ENCODE results near the gene AGAP1.

The AGAP1 gene

DNA sequence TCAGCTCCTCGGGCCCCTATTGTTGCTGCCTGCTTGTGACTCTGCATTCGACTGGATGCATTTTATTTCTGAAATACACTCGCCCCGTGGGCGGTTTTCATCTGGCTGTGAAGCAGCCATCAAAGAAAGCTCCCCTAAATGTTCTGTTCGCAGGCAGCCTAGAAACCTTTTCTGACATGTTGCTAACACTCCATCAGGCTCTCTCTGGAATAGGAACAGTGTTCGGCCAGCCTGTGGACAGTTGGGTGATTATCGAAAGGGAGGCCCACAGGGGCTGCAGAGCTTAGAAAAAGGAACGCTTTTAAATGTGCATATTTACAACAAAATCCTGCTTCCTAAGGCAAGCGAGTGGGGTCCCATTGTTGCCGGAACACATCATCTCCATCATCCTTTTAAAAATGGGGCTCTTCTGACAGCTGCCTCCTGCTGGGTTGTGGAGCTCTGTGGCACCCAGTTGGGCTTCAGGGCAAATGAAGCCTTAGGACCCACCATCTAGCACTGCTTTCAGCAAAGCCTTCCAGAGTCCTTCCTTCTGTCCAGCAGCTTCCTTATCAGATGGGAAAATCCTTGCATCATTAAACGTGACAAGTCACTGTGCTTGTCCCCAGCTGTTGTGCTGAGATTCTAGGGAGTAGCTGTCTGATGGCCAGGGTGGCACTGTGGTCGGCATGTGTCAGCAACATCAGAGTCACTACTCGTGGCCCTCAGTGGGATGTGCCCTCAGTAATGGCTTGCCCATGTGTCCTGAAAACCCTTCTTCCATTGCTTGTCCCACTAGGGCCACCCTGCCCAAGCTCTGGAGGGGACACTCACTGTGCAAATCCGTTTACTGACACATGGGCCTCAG, 571.7 kb downstream of the AGAP1 start:
- no peak overlapping the region for H3K4me2 ChIP-seq (ENCODE audit: low read length)
- no peaks in the 10 kb centered on the region for H3K36me3 ChIP-seq (ENCODE audit: insufficient read depth, low read length)
- no peak overlapping the region for H3K4me3 ChIP-seq (ENCODE audit: low read length)
- H3K9me3 ChIP-seq (replicated peaks; ENCODE audit: low read length), result no peaks in the 10 kb centered on the region
- H3K4me1 ChIP-seq (ENCODE audit: control insufficient read depth, insufficient read depth, low read length), result no peaks in the 10 kb centered on the region
- H3K27me3 ChIP-seq (ENCODE audit: control insufficient read depth, insufficient read depth, low read length), result no peaks in the 10 kb centered on the region
- H3K9ac ChIP-seq (ENCODE audit: low read depth, low read length), result no peak overlapping the region

DNA sequence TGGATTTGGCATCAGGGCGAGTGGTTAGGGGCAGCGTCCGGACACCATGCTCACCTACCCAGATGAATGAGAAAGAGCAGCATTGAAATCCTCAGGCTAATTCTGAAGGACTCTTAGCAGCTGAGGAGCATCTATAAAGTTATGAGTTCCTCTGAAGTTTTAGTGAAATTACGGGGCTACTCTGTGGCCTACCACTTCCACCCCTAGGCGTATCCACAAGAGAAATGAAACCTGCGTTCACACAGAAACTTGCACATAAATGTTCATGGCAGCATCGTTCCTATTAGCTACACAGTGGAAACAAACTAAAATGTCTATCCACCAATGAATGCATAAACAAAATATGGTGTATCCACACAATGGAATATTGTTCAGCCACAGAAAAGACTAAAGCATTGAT, 576.4 kb downstream of the AGAP1 start:
- Histone ChIP-seq H3K27me3 (ENCODE audit: control insufficient read depth, insufficient read depth, low read length) (no peaks in the 10 kb centered on the region), H3K4me3 (ENCODE audit: low read length) (no peak overlapping the region), H3K4me1 (ENCODE audit: control insufficient read depth, insufficient read depth, low read length) (no peaks in the 10 kb centered on the region), H3K9me3 (replicated peaks; ENCODE audit: low read length) (no peaks in the 10 kb centered on the region), H3K9ac (ENCODE audit: low read depth, low read length) (no peak overlapping the region), H3K36me3 (ENCODE audit: insufficient read depth, low read length) (no peaks in the 10 kb centered on the region), H3K4me2 (ENCODE audit: low read length) (no peak overlapping the region)

DNA sequence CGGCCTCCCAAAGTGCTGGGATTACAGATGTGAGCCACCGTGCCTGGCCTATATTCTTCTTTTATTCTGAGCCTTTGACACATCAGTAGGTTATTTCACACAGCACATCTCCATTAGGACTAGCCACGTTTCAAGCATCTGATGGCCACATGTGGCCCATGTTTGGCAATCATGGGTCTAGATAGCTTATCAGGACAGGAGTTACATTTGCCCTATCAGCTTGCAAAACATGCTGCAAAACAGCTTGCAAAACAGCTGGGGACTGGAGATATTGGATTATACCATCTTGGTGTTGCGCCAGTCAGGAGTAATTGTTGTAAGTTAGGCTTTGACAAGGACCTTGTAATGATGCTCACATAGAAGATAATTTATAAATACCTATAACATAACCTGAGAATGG, 579.4 kb downstream of the AGAP1 start:
- no peak overlapping the region for H3K4me3 ChIP-seq (ENCODE audit: low read length)
- H3K4me1 ChIP-seq (ENCODE audit: control insufficient read depth, insufficient read depth, low read length), result no peaks in the 10 kb centered on the region
- H3K9me3 ChIP-seq (replicated peaks; ENCODE audit: low read length), result no peaks in the 10 kb centered on the region
- H3K4me2 ChIP-seq (ENCODE audit: low read length), result no peak overlapping the region
- no peak overlapping the region for H3K9ac ChIP-seq (ENCODE audit: low read depth, low read length)
- no peaks in the 10 kb centered on the region for H3K27me3 ChIP-seq (ENCODE audit: control insufficient read depth, insufficient read depth, low read length)
- no peaks in the 10 kb centered on the region for H3K36me3 ChIP-seq (ENCODE audit: insufficient read depth, low read length)

DNA sequence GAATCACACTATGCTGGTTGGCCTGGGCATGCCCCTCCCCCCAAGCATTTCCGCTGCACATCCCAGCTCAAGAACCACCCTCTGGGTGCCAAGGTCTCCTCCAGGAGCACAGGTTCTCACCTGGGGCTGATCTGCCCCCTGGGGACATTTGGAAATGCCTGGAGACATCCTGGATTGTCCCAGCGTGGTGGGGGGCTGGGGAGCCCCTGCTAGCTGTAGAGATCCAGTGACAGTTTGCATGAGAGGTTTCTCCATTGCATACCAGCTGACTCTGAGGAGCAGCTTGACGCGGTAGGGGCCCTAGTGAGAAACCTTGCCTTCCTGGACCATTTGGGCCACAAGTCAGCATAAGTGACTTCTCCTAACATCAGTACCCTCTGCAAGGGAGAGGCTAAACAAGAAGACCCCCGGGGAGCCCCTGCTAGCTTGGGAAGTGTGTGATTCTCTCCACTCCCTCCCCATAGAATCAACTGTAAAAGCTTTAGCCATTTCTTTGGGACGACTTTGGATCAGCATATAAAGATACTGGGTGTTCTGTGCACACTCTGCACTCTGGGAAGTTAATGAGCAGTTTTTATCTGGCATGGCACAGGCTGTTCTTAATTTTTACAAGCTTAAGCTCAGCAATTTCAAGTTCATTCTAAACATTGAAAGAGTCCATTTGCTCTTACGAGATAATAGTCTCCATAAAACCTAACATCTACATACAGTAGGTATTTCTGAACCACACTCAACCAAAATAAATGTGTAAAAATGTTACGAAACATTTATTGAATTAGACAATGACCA, 580.2 kb downstream of the AGAP1 start:
- Histone ChIP-seq H3K4me1 (ENCODE audit: control insufficient read depth, insufficient read depth, low read length) (no peaks in the 10 kb centered on the region), H3K27me3 (ENCODE audit: control insufficient read depth, insufficient read depth, low read length) (no peaks in the 10 kb centered on the region), H3K36me3 (ENCODE audit: insufficient read depth, low read length) (no peaks in the 10 kb centered on the region), H3K9ac (ENCODE audit: low read depth, low read length) (no peak overlapping the region), H3K4me3 (ENCODE audit: low read length) (no peak overlapping the region), H3K9me3 (replicated peaks; ENCODE audit: low read length) (no peaks in the 10 kb centered on the region), H3K4me2 (ENCODE audit: low read length) (no peak overlapping the region)

DNA sequence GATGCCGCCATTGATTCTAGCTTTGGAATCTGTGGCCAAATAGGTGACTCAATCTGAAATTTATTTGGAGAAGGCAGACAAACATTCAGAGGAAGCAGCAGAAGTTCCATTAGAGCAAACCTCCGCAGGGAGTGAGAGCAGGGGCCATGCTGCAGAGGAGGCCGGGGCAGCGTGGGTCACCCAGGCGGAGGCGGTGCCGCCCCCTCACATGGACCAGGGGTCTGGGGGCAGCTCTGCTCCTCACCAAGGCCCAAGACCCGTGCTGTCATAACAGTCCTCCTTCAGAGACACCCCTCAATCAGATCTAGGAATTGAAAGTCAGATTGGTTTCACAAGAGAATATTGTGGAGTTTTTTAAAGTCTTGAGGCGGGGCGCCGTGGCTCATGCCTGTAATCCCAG, 582.0 kb downstream of the AGAP1 start:
- Histone ChIP-seq H3K27me3 (ENCODE audit: control insufficient read depth, insufficient read depth, low read length) (no peaks in the 10 kb centered on the region), H3K4me3 (ENCODE audit: low read length) (no peak overlapping the region), H3K9ac (ENCODE audit: low read depth, low read length) (no peak overlapping the region), H3K4me1 (ENCODE audit: control insufficient read depth, insufficient read depth, low read length) (no peaks in the 10 kb centered on the region), H3K9me3 (replicated peaks; ENCODE audit: low read length) (no peaks in the 10 kb centered on the region), H3K4me2 (ENCODE audit: low read length) (no peak overlapping the region), H3K36me3 (ENCODE audit: insufficient read depth, low read length) (no peaks in the 10 kb centered on the region)

DNA sequence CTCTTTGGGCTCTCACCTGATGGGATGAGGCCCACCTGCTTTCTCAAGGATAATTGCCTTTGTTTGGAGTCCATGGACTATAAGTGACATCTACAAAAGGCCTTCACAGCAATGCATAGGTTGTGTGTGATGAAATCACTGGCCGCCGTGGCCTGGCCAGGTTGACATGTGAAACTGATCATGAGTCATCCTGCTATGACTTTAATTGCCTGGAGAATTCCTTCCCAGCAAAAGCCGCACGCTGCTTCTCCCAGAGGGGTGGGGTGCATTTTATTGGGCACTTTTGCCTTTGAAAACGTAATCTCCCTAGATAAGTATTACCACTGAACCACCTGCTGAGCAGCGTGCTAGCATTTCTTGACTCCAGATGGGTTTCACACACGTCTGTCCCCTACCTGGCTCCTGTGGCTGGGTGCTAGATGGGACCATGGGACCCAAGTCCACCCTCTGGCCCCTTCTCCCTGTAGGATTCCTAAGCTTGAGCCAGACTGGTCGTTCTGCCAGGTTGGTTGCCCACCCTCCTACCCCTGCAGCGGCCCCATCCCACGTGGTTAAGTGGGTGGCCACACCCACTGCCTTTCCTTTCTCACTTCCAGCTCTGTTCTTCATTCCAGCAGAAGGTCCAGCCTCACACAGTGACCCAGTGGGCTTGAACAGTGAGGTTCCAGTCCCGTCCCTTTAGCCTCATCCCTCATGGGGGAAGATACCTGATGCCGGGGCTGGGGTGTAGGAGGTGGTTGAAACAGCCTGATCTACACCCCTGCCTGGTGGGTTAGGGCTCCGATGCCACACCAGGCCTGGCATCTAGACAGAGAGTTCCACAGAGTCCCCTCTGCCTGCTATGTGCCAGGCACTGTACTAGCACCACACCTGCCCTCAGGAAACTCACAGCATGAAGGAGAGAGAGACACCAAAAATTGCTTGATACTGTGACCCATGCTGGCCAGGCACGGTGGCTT, 584.7 kb downstream of the AGAP1 start:
- Histone ChIP-seq H3K27me3 (ENCODE audit: control insufficient read depth, insufficient read depth, low read length) (no peaks in the 10 kb centered on the region), H3K4me1 (ENCODE audit: control insufficient read depth, insufficient read depth, low read length) (no peaks in the 10 kb centered on the region), H3K4me2 (ENCODE audit: low read length) (no peak overlapping the region), H3K4me3 (ENCODE audit: low read length) (no peak overlapping the region), H3K36me3 (ENCODE audit: insufficient read depth, low read length) (no peaks in the 10 kb centered on the region), H3K9ac (ENCODE audit: low read depth, low read length) (no peak overlapping the region), H3K9me3 (replicated peaks; ENCODE audit: low read length) (no peaks in the 10 kb centered on the region)

DNA sequence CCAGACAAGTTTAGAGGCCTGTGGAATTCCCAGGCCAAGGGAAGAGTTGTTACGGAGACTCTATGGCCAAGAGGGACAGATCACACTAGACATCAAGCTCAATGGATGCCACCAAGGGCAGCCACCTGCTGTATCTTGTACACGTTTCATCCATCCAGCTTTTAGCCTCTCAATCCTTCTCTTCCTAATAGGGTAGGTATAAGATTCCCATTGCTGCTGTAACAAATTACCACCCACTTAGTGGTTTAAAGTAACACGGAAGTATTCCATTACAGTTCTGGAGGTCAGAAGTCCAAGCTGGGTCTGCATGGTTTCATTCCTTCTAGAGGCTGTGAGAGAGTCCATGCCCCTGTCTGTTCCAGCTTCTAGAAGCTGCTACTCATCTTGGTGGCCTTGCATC, 586.6 kb downstream of the AGAP1 start:
- H3K4me2 ChIP-seq (ENCODE audit: low read length), result no peak overlapping the region
- H3K9me3 ChIP-seq (replicated peaks; ENCODE audit: low read length), result no peaks in the 10 kb centered on the region
- H3K4me1 ChIP-seq (ENCODE audit: control insufficient read depth, insufficient read depth, low read length), result no peaks in the 10 kb centered on the region
- no peaks in the 10 kb centered on the region for H3K36me3 ChIP-seq (ENCODE audit: insufficient read depth, low read length)
- H3K27me3 ChIP-seq (ENCODE audit: control insufficient read depth, insufficient read depth, low read length), result no peaks in the 10 kb centered on the region
- H3K9ac ChIP-seq (ENCODE audit: low read depth, low read length), result no peak overlapping the region
- no peak overlapping the region for H3K4me3 ChIP-seq (ENCODE audit: low read length)

DNA sequence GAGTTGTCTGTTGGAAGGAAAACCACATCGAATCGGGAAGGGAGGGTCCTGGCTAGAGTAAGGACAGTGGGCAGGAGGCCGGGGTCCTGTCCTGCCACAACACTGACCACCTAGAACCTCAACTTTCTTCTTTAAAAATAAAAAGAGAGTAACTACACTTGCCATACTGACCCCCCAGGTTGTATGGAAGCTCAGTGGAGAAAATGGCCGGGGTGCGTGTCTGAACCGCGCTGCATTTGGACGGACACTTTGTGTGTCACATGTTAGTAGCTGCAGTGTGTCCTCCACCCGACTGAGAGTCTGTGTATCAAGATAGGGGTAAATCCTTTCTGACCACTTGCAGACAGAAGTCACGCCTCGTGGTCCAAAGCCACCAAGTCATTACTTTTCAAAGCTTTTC, 587.3 kb downstream of the AGAP1 start:
- H3K4me2 ChIP-seq (ENCODE audit: low read length), result no peak overlapping the region
- H3K36me3 ChIP-seq (ENCODE audit: insufficient read depth, low read length), result no peaks in the 10 kb centered on the region
- no peaks in the 10 kb centered on the region for H3K9me3 ChIP-seq (replicated peaks; ENCODE audit: low read length)
- H3K4me3 ChIP-seq (ENCODE audit: low read length), result no peak overlapping the region
- no peaks in the 10 kb centered on the region for H3K27me3 ChIP-seq (ENCODE audit: control insufficient read depth, insufficient read depth, low read length)
- no peaks in the 10 kb centered on the region for H3K4me1 ChIP-seq (ENCODE audit: control insufficient read depth, insufficient read depth, low read length)
- no peak overlapping the region for H3K9ac ChIP-seq (ENCODE audit: low read depth, low read length)

DNA sequence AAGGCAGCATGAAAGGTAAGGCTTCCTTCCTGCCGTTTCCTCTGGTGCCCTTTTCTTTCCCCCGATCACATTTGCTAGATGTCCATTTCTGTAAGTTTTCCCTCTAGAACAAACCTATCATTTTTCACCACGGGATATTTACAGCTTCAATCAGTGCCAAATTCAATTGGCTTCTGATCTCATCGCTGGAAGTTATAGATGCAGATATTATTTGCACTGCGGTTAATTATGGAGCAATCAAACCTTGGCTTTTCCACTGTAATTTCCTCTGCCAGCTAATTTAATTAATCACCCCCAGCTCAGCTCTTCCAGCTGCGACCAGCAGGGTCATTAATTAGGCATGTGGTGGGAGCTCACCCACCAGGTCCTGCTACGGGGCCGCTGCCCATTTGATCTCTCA, 588.2 kb downstream of the AGAP1 start:
- Histone ChIP-seq H3K4me2 (ENCODE audit: low read length) (no peak overlapping the region), H3K4me1 (ENCODE audit: control insufficient read depth, insufficient read depth, low read length) (no peaks in the 10 kb centered on the region), H3K36me3 (ENCODE audit: insufficient read depth, low read length) (no peaks in the 10 kb centered on the region), H3K9ac (ENCODE audit: low read depth, low read length) (no peak overlapping the region), H3K9me3 (replicated peaks; ENCODE audit: low read length) (no peaks in the 10 kb centered on the region), H3K4me3 (ENCODE audit: low read length) (no peak overlapping the region), H3K27me3 (ENCODE audit: control insufficient read depth, insufficient read depth, low read length) (no peaks in the 10 kb centered on the region)

DNA sequence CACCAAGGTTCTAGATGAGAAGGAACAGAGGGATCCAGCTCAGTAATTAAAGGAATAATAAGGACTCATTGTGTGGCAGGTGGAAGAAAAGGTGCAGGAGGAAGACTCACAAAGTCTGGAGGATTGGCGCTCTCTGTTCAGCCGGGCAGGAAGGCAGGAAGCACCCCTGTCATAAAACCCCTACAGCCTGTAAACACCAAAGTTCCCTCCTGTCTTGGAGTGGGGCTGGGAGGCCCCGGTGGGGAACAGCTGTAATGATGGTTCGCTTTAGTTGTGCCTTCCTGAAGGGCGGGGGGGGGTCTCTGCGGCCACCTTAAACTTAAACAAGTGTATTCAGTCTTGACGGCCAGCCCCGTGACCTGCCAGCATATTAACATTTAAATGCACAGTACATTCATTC, 590.1 kb downstream of the AGAP1 start:
- Histone ChIP-seq H3K9ac (ENCODE audit: low read depth, low read length) (no peak overlapping the region), H3K36me3 (ENCODE audit: insufficient read depth, low read length) (no peaks in the 10 kb centered on the region), H3K4me3 (ENCODE audit: low read length) (no peak overlapping the region), H3K4me2 (ENCODE audit: low read length) (no peak overlapping the region), H3K9me3 (replicated peaks; ENCODE audit: low read length) (no peaks in the 10 kb centered on the region), H3K27me3 (ENCODE audit: control insufficient read depth, insufficient read depth, low read length) (no peaks in the 10 kb centered on the region), H3K4me1 (ENCODE audit: control insufficient read depth, insufficient read depth, low read length) (no peaks in the 10 kb centered on the region)

DNA sequence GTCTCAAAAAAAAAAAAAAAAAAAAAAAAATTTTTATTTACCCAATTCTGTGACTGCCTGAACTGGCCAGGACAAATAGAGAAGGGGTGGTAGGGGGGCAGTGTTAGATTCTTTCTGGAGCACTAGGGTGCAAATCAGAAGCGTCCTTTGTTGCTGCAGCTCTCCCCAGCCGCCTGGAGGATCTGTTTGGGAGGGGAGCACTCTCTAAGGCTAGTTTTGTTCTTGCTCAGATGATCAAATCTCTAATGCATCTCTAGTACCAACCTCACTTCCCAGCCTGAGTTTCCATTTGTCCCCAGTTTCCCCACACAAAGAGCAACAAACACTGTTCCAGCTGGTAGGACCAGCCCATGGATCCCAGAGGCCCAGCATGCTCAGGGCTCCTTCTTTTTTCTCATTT, 591.4 kb downstream of the AGAP1 start:
- Histone ChIP-seq H3K36me3 (ENCODE audit: insufficient read depth, low read length) (no peaks in the 10 kb centered on the region), H3K4me2 (ENCODE audit: low read length) (no peak overlapping the region), H3K9ac (ENCODE audit: low read depth, low read length) (no peak overlapping the region), H3K4me3 (ENCODE audit: low read length) (no peak overlapping the region), H3K9me3 (replicated peaks; ENCODE audit: low read length) (no peaks in the 10 kb centered on the region), H3K4me1 (ENCODE audit: control insufficient read depth, insufficient read depth, low read length) (no peaks in the 10 kb centered on the region), H3K27me3 (ENCODE audit: control insufficient read depth, insufficient read depth, low read length) (no peaks in the 10 kb centered on the region)
